ENCODE results near the gene CNTNAP5. TPM values are rescaled to one million over a fixed set of nuclear protein-coding genes. Genes with fewer than 3 reads are reported as not detected.

Gene CNTNAP5
- total and polyA plus RNA-seq, 9 of the 15 experiments (the other 6 are each of a cell fraction or from before 2014, with no cell fraction given), result not detected

GRCh38 chr2:124609667-124610066 lies 584.6 kb downstream of the CNTNAP5 start:
- TF ChIP-seq HCFC1 (IDR thresholded peaks at IDR 0.05; ENCODE audit: low read depth, low read length) (no peak), UBTF (IDR thresholded peaks at IDR 0.05; ENCODE audit: borderline replicate concordance in 1 of 2, low read depth in 2 of 2, low read length in 2 of 2) (no peak), U2AF1 (optimal IDR thresholded peaks at IDR 0.05; ENCODE audit: low read depth, low read length) (no peak), SP1 (CRISPR knock-in tag; IDR thresholded peaks at IDR 0.05) (no peak), ZNF57 (CRISPR knock-in tag; IDR thresholded peaks at IDR 0.05) (no peak), MAZ (CRISPR knock-in tag; conservative IDR thresholded peaks at IDR 0.05 in 1 of 2, IDR thresholded peaks at IDR 0.05 in 1 of 2) (no peak)
- no TSS peak for BruUV-seq (replicated peaks)
- ATAC-seq, result no peak

More at GRCh38 chr2:124609667-124610066, 584.6 kb downstream of the CNTNAP5 start:
- no peak overlapping the region for H3K9ac ChIP-seq (ENCODE audit: insufficient read depth in 1 of 2, low read depth in 2 of 2, low read length in 2 of 2)
- H3K4me3 ChIP-seq, result no peak overlapping the region
- intact Hi-C loops (cut with micrococcal nuclease), result no loop called here
- no peak overlapping the region for H2AFZ ChIP-seq (ENCODE audit: low read depth, low read length)
- in situ Hi-C loops (cut with MboI), result no loop called here
- ChIA-PET POLR2A (no interaction called here), CTCF (ENCODE audit: low intra/inter-chr PET ratio) (no interaction called here)
- no peaks in the 10 kb centered on the region for H3K27me3 ChIP-seq (ENCODE audit: control insufficient read depth in 2 of 2, insufficient read depth in 2 of 2, low read length in 2 of 2)
- H3K27ac ChIP-seq (ENCODE audit: extremely low read depth, low read depth, low read length), result no peak overlapping the region
- no peak overlapping the region for H3K4me2 ChIP-seq (ENCODE audit: insufficient read depth, low read length)
- no peaks in the 10 kb centered on the region for H3K9me3 ChIP-seq (replicated peaks; ENCODE audit: control insufficient read depth, insufficient read depth, low read depth, low read length)
- no peaks in the 10 kb centered on the region for H3K9me1 ChIP-seq (ENCODE audit: control insufficient read depth, insufficient read depth, low read length)
- no peaks in the 10 kb centered on the region for H3K36me3 ChIP-seq (ENCODE audit: control insufficient read depth, insufficient read depth, low read length)
- 2% methylated on average over 6 of the region's 6 CpGs for WGBS (ENCODE audit: insufficient coverage, low coverage, missing lambda C conversion rate)
- H4K20me1 ChIP-seq (replicated peaks; ENCODE audit: control insufficient read depth, insufficient read depth, low read length), result no peaks in the 10 kb centered on the region
- no peaks in the 10 kb centered on the region for H3K79me2 ChIP-seq (ENCODE audit: control insufficient read depth, insufficient read depth, low read length)
- DNase-seq (ENCODE audit: extremely low read depth in 1 of 4, low spot score in 3 of 4) (no peak), FAIRE-seq (no peak)
- no peaks in the 10 kb centered on the region for H3K4me1 ChIP-seq (replicated peaks in 1 of 2; ENCODE audit: control insufficient read depth in 2 of 2, insufficient read depth in 2 of 2, low read length in 2 of 2)

Measured in K562 (cell line).